Activated T-helper 1 cell treated with Interleukin-2 at 50 U/mL for 16 hours (primary cell): ENCODE results near the gene SUSD2.

Source experiments
- DNase-seq: peaks from one replicate; pipeline ENCODE4 v3.0.0-alpha.2; 2020; ENCODE audit warnings: low read depth

The SUSD2 gene

DNA sequence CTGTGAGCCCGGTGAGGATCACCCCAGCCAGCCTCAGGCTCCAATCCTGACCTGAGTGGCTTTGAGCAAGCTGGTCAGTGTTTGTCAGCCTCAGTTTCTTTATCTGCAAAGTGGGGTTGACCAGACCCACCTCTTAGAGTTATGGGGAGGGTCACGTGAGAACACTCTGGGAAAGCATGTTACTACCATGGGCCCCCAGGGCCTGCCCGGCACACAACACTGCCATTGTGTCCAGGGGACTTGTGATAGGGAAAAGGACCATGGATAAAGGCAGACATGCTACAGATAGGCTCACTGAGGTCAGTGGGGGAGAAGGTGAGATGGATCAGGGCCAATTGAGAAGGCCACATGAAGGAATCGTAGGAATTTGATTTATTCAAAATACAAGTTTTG lies 32.1 kb upstream of the SUSD2 start:
- DNase-seq: no peak

GRCh38 chr22:24153353-24153752 lies 27.9 kb upstream of the SUSD2 start:
- DNase-seq: peak; percentile 39

- DNase-seq: no peak
Measured at GRCh38 chr22:24153959-24154358, 27.3 kb upstream of the SUSD2 start.

DNA sequence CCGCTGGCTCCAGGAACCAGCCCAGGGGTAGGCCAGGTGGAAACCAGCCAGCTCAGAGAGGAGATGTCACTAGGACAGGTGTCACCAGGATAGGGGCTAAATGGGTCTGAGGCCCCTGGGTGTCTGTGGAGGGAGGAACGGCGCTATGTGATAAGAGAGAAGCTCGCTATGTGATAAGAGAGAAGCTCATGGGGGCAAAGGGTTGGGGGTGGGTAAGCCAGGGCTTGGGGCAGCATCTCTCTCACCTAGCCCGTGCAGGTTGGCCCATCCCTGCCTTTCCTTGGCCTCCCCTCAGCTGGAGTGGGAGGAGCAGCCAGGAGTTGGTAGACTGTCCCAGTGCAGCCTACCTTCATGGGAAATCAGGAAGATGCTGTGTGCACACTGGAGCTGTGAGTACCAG lies 26.5 kb upstream of the SUSD2 start:
- no peak for DNase-seq

- DNase-seq: peak; percentile 27
Measured at GRCh38 chr22:24155627-24156140, 25.6 kb upstream of the SUSD2 start.

GRCh38 chr22:24156141-24156912 lies 25.0 kb upstream of the SUSD2 start:
- DNase-seq: peak; percentile 45

- DNase-seq: peak; percentile 84
Measured at GRCh38 chr22:24156913-24157821, 24.1 kb upstream of the SUSD2 start.

DNA sequence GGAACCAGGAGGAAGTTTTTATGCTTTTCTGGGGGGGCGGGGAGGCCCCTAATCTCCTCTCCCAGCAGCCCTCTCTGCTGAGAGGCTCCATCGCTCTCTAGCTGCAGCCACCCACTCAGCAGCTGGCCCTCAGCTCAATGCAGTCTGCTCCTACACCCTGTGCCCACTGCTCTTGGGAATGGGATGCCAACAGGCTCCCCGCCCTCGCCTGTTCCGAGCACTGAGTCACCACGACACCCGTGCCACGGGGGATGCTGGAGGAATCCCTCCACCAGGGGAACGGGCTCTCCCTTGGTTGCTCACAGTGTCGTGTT lies 23.5 kb upstream of the SUSD2 start:
- DNase-seq: no peak

GRCh38 chr22:24159650-24160049 lies 21.6 kb upstream of the SUSD2 start:
- no peak for DNase-seq

- DNase-seq: no peak
Measured at GRCh38 chr22:24160546-24160945, 20.7 kb upstream of the SUSD2 start.

GRCh38 chr22:24161485-24161884 lies 19.8 kb upstream of the SUSD2 start:
- DNase-seq: no peak

GRCh38 chr22:24161909-24162308 lies 19.4 kb upstream of the SUSD2 start:
- DNase-seq: no peak

- no peak for DNase-seq
Measured at GRCh38 chr22:24162436-24162835, 18.9 kb upstream of the SUSD2 start.

GRCh38 chr22:24164243-24164642 lies 17.0 kb upstream of the SUSD2 start:
- DNase-seq: no peak

DNA sequence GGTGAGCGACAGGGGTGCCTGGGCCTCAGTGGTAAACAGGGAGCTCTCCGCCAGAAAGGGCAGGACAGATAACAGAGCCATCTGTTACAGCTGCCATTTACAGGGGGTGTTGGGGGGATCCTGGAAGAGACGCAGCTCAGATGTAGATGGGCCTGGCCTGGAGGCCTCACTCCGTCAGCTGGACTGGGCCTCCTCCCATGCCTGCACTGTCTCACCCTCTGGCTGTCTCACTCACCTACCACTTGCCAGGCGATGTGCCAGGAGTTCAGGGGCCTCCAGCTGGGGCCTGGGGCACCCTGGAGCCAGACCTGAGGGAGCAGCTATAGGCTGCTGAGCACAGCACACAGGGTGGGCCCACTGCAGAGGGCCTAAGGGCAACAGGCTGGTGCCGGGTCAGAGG lies 16.3 kb upstream of the SUSD2 start:
- no peak for DNase-seq

DNA sequence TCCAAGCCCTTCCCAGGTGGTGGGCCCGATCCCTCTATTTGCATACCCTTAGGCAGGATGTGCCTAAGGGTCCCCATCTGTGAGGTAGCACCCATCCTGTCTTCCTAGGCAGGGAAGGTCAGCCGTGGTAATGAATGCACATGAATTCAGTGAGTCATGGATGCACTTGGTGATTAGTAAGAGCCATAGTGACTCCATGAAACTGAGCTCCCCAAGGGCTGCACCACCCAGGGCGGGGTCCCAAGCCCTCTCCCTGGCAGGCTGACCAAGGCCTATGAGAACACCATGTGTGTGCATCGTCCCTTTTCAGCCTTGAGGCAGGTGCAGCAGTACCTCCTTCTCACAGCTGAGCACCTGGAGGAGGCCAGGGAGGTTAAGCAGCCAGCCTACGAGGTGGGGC lies 15.6 kb upstream of the SUSD2 start:
- no peak for DNase-seq

DNA sequence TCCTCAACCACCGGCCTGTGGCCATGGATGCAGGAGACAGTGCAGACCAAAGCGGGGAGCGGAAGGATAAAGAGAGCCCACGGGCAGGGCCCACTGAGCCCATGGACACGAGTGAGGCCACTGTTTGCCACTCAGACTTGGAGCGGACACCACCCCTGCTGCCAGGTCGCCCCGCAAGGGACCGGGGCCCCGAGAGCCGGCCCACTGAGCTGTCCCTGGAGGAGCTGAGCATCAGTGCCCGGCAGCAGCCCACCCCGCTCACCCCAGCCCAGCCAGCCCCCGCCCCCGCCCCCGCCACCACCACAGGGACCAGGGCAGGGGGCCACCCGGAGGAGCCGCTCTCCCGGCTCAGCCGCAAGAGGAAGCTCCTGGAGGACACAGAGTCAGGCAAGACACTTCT lies 14.5 kb upstream of the SUSD2 start:
- DNase-seq: no peak

GRCh38 chr22:24169439-24170058 lies 11.7 kb upstream of the SUSD2 start:
- DNase-seq: no peak

DNA sequence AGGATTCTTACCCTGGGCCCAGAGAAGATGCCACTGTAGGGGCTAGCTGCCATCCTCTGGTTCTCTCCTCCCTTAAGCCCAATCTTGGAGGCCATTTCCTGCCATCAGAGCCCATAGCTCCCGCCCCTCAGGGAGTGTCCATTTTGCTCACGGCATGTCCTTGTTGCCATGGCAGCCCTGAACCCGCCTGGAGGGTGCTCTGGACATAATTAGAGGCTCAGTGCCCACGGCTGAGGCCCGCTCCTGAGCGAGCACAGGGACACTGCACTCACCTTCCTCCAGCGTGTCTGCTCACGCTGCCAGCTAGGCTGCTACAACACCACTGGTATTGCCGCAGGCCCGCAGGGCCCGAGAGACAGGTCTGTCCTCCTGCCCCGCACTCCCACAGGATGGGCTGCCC lies 11.1 kb upstream of the SUSD2 start:
- no peak for DNase-seq

DNA sequence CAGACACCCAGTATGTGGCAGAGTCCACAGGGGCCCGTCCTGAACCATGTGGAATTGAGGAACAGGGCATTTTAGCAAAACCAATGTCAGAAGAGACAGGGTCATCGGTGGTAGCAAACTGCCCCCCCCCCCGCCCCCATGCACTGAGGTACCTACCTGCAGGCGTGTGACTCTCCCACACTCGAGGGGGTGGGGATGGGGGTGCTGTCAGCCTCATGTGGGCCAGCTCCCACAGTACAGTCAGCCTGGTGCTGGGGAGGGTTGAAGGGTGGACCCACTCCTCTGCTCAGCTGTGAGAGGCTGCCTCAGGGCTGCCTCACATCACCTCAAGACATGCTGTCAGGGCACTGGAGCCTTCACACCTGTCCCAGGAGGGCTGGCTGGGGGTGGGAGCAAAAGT lies 10.7 kb upstream of the SUSD2 start:
- no peak for DNase-seq

DNA sequence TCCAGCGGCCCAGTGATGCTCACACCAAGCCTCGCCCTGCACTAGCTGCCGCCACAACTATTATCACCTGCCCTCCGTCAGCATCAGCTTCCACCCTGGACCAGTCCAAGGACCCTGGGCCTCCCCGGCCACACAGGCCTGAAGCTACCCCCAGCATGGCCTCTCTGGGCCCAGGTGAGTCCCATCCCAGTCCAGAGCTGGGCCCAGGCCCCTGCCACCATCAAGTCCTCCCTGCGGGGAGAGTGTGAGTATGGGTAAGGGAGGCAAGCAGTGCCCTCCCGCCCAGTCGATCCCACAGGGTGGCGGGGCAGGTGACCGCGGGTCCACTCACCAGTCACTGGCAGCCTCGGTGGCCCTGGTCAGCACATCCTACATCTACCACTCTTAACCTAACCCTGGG lies 9.5 kb upstream of the SUSD2 start:
- DNase-seq: no peak

DNA sequence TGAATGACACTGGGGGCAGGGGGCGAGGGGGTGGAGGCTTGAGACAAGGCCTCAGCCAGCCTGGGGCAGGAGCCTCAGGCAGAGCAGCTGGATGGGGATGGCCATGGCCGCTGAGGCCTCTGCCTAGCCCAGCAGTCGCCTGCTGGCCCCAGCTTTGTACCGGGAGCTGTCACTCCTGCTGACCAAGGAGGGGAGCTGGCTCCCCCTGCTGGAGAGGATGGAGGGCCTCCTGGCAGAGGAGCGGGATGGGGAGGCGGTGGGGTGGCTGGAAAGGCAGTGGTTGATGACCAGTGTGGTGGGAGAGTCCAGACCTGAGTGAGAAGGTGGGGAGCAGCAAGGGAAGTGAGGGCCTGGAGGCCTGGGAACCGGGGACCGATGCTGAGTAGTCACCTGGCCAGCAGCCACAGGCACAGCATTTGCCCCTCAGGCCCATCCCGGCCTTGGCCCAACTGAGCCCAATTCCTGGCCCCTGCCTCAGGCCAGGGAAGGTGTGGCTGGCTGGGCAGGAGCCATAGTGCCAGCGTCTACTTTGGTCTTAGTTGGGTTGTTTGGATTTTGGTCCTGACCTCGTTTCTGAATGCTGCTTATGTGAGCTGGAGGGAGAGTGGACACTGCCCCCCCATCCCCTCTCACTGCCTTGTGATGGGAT lies 6.0 kb upstream of the SUSD2 start:
- DNase-seq: peak; percentile 38
